ENCODE data around the gene BAHCC1.

The BAHCC1 gene

GRCh38 chr17:81387100-81388090 lies 7.9 kb upstream of the BAHCC1 start:
- DNase-seq: peak; percentile 73

GRCh38 chr17:81388091-81388611 lies 7.1 kb upstream of the BAHCC1 start:
- no peak for DNase-seq

GRCh38 chr17:81388612-81389367 lies 6.5 kb upstream of the BAHCC1 start:
- no peak for DNase-seq

GRCh38 chr17:81389585-81389984 lies 5.7 kb upstream of the BAHCC1 start:
- no peak for DNase-seq

GRCh38 chr17:81390029-81390872 lies 5.0 kb upstream of the BAHCC1 start:
- DNase-seq: no peak

- DNase-seq: no peak
Observed at GRCh38 chr17:81390873-81391255, 4.4 kb upstream of the BAHCC1 start.

GRCh38 chr17:81391293-81391935 lies 3.8 kb upstream of the BAHCC1 start:
- DNase-seq: no peak

GRCh38 chr17:81391936-81392908 lies 3.0 kb upstream of the BAHCC1 start:
- DNase-seq: no peak

GRCh38 chr17:81392909-81393654 lies 2.2 kb upstream of the BAHCC1 start:
- no peak for DNase-seq

GRCh38 chr17:81393684-81394376 lies 1.4 kb upstream of the BAHCC1 start:
- peak; percentile 94 for DNase-seq

- DNase-seq: no peak
Observed at GRCh38 chr17:81394377-81394920, 808 bp upstream of the BAHCC1 start.

GRCh38 chr17:81395600-81396277 lies 482 bp downstream of the BAHCC1 start:
- DNase-seq: no peak

GRCh38 chr17:81396278-81396721 lies 1.0 kb downstream of the BAHCC1 start:
- DNase-seq: no peak

GRCh38 chr17:81396722-81397313 lies 1.6 kb downstream of the BAHCC1 start:
- peak; percentile 54 for DNase-seq

- DNase-seq: peak; percentile 50
Observed at GRCh38 chr17:81397314-81398175, 2.3 kb downstream of the BAHCC1 start.

GRCh38 chr17:81398176-81398831 lies 3.0 kb downstream of the BAHCC1 start:
- no peak for DNase-seq

Measured in activated CD4-positive, alpha-beta T cell treated with anti-CD3 and anti-CD28 coated beads for 48 hours (primary cell).